Activated T-cell treated with anti-CD3 and anti-CD28 coated beads, Interleukin-2, amount 50 U/mL, for 48 hours (primary cell): ENCODE data around the gene PODN.

Experiments
- DNase-seq, 2 experiments: peaks; one replicate each; pipeline ENCODE4 v3.0.0-alpha.2; 2020

The PODN gene

DNA sequence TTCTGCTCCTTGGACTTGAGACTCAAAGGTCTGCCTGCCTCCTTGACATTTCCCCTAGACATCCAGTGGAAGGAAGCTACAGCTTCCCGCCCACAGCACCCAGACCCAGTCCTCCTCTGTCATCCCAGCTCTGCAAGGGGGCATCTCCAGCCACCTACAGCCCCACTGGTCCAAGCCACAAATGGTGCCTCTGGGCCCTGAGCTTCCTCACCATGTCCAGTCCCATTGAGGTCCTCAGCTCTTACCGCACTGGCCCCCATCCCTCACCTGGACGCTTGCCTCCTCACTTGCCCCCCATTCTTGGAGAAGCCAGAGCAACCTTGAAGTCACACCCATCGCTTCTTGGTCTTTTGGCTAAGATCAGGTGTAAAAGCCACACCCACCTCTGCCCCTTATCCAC is 13.2 kb downstream of the PODN start:
- no peak for DNase-seq

DNA sequence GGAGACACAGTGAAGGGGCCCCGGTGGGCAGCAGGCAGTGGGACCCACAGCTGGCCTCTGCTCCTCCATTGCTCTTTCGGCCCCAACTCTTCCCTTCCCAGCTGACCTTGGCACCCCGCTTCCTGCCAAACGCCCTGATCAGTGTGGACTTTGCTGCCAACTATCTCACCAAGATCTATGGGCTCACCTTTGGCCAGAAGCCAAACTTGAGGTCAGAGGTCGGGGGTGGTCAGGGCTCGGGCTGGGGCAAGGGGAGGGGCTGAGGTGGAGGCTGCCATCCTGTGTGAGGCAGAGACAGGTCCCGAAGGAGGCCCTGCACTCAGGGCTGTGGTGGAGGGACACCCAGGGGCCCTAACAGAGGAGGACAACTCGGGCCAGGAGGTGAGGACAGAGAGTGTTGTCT is 13.7 kb downstream of the PODN start:
- no peak for DNase-seq

DNA sequence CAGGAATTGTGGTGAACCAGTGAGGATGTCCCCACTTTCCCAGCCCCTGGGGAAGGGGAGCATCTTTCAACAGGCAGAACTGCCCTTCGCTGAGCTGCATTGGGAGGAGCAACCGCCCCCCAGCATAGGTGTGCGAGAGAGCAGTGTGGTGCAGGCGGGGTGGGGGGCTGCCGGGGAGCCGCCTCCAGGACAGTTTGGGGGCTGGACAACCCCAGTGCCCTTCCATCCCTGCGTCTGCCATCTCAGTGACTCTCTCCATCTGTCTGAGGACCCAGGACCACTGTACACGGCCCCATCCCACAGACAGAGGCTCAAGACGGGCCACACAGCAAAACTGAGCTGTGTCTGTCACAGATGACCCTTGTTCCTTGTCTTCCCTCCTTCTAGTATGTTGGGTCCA is 14.2 kb downstream of the PODN start:
- DNase-seq = no peak

DNA sequence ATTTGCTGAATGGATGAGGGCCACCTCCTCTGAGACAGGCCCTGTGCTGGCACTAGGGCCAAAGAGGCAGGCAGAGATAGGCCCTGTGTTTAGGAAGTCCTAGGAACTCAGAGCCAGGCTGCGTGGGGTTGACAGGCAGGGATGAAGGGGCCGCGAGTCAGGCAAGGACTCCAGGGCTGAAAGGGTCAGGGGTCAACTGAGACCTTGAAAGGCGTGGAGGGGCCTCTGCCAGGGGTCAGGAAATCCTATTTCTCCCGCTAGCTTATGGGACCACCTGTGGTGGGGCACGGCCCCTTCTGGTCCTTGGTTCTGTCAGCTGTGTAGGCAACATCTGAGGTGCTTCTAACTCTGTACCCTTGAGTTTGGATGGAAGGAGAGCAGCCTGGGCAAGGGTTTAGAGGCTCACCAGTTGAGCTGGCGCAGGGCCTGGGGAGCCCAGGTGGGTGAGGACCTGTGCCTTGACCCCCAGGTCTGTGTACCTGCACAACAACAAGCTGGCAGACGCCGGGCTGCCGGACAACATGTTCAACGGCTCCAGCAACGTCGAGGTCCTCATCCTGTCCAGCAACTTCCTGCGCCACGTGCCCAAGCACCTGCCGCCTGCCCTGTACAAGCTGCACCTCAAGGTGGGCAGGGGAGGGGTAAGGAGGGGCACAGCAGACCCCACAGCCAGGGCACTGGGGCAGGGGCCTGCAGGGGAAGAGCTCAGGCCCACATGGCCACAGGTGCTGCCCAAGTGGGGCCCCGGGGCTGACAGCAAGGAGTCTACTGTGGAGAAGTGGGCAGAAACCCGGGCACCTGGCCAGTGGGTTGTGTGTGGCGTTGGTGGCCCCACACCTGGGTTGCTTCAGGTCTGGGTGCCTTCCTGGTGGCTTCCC is 14.9 kb downstream of the PODN start:
- DNase-seq = no peak

DNA sequence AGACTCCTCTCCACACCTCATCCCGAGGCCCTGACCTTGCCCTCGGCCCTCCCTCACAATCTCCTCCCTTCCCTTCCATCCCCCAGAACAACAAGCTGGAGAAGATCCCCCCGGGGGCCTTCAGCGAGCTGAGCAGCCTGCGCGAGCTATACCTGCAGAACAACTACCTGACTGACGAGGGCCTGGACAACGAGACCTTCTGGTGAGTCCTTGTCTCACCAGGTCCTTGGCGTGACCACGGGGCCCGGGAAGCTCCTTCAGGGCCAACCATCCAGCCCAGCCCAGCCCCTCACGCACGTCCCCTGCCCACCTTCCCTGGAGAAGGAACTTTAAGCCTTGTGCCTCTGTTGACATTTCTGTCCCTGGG is 15.6 kb downstream of the PODN start:
- no peak for DNase-seq

DNA sequence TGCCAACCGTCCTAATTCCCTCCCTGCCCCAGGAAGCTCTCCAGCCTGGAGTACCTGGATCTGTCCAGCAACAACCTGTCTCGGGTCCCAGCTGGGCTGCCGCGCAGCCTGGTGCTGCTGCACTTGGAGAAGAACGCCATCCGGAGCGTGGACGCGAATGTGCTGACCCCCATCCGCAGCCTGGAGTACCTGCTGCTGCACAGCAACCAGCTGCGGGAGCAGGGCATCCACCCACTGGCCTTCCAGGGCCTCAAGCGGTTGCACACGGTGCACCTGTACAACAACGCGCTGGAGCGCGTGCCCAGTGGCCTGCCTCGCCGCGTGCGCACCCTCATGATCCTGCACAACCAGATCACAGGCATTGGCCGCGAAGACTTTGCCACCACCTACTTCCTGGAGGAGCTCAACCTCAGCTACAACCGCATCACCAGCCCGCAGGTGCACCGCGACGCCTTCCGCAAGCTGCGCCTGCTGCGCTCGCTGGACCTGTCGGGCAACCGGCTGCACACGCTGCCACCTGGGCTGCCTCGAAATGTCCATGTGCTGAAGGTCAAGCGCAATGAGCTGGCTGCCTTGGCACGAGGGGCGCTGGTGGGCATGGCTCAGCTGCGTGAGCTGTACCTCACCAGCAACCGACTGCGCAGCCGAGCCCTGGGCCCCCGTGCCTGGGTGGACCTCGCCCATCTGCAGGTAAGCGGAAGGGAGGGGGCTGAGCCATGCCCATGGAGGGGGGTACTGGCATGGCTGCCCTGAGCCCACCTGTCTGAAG is 16.5 kb downstream of the PODN start:
- DNase-seq = no peak

DNA sequence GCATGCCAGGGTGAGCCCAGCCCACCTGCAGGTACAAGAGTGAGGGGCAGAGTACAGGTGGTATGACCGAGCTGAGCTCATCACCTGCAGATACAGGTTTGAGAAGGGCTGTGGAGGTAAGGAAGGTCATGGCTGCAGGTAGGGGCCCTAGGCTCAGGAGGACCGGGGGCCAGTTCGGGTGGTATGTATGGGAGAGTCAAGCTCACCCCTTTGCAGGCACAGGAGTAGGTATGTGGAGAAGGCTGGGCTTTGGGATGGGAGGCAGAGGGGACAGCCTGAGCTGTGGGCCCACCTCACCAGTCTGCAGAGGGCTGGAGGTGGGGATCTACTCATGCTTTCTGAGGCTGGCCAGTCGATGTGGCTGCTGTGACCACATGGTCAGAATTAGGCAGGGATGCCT is 17.2 kb downstream of the PODN start:
- no peak for DNase-seq

DNA sequence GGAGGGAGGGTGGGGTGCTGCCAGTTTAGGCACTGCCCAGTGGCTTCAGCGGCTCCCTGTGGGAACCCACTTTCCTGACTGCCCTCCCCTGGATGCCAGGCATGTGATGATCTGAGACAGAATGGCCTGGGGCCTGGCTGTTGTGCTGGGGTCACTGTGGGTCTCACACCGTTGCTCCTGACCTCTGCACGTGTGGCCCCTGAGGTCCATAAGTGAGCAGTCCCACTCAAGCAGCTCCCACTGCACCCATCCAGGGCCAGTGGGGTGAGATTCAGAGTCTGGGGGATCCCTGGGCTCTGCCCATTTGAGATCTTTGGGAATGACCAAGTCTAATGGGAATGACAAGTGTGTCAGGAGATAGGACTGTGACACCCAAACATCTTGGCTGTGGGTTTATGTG is 18.0 kb downstream of the PODN start:
- no peak for DNase-seq

DNA sequence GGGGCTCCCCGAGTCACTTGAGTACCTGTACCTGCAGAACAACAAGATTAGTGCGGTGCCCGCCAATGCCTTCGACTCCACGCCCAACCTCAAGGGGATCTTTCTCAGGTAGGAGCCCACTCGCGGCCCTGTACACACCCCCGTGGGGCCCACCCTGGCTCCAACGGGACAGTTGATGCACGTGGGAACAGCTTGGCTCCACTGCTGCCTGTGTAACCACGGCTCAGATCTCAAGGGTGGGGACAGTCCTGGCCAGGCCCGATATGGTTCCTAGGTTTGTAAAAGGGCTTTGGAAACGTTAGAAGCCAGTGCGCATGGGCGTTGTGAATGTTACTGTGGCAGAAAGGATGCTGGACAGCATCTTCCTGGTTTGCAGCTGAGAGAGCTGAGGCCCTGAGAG is 18.8 kb downstream of the PODN start:
- no peak for DNase-seq

DNA sequence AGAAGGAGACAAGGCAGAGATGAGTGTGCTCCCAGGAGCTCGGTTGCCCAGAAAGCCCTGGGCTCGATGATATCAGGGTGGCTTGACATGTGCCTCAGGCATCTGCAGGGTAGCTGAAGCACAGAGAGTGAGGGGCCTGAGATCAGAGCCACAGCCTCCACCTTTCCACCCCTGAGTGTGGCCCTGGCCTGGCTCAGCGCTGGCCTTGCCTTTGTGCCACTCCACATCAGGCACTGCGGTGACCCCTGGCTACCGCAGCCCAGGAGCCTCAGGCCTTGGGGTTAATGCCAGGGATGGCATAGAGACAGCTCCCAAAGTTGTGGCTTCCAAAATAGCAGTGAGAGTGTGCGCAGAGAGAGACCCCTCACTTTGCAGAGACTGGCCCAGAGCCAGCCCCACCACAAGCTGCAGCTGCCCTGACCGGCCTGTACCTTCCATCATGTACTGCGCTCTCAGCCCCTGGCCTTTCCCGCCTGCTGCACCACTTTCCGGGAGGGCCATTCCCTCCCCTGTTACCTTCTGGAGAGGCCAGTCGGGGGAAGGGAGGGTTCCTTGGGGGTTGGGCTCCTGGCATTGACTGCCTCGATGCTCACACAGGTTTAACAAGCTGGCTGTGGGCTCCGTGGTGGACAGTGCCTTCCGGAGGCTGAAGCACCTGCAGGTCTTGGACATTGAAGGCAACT is 19.5 kb downstream of the PODN start:
- DNase-seq = no peak

DNA sequence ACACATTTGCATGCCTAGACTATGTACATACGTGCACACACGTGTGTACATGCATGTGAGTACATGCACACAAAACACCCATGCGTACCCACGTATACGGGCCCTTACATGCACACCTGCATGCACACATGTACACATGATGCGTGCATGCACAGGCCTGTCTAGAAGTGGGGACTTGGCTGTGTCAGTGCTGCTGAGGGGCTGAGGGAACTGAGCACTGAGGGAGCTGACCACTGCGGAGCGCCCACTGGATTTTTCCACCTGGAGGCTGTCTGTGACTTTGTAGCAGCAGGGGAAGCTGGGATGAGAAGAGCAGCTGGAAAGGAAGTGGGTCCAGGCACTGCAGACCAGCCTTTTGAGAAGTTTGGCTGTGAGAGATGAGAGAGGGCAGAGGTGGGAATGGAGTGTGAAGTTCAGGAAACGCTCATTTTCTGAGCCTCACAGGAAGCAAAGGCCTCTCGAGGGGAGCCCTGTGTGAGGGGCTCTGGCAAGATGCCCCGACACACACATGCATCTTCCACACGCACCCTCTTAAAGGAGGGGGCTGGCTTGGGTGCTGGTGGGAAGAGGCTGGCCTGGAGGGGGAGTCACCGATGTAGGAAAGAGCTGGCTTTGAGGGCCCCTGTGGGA is 20.9 kb downstream of the PODN start:
- DNase-seq = no peak

DNA sequence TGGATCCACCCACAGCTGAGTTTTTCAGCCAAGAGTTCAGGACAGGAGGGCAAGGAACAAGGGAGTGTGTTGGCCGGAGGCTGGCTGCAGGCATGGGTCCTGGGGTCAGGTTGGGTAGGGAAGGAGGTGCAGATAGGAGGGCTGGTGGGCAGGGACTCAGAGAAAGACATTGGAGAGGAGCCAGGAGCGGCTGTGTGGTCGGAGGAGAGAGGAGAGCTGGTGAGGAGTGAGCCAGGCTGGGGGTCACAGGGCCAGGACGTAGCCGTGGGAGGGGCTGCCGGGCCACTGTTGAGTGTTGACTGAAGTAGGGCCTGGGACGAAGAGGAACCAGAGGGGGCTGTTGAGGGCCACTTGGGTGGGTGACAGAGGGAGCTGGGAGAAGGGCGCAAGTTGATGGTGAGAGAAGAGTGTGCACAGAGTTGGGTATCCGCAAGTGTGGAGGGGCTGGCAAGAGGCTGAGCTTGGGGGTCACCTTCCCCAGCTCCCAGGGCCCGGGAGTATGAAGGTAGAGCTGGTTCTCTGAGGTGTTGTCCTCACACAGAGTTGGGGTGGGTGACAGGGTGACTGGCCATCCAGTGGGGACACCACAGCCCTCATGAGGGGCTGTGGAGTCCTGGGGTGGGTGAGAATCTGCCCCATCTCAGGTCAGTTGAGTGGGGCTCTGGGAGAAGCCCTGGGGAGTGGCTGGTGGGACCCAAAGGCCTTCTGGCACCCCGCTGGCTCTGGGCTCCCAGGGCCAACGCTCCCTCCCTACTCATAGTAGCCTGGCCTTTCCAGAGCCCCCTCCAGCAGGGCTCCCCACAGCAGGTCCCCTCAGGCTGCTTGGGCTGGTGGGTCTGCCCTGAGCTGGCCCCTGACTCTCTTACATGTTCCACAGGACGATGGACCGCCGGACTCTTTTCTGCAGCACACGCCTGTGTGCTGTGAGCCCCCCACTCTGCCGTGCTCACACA is 21.9 kb downstream of the PODN start:
- no peak for DNase-seq

DNA sequence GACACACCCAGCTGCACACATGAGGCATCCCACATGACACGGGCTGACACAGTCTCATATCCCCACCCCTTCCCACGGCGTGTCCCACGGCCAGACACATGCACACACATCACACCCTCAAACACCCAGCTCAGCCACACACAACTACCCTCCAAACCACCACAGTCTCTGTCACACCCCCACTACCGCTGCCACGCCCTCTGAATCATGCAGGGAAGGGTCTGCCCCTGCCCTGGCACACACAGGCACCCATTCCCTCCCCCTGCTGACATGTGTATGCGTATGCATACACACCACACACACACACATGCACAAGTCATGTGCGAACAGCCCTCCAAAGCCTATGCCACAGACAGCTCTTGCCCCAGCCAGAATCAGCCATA is 22.6 kb downstream of the PODN start:
- no peak for DNase-seq

DNA sequence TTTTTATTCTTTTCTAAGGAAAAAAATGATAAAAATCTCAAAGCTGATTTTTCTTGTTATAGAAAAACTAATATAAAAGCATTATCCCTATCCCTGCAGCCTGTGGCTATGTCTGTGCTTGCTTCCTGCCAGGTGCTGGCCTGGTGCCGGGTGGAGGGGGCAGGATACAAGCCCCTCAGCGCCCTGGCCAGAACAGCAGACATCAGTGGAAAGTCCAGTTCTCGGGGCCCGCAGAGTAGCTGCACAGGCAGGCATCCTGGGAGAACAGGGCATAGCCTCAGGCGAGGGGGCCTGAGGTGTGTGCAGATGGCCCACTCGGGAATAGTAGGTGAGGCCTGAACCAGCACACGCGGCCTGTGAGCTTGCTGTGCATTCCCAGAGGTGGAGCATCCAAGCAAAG is 23.4 kb downstream of the PODN start:
- no peak for DNase-seq

DNA sequence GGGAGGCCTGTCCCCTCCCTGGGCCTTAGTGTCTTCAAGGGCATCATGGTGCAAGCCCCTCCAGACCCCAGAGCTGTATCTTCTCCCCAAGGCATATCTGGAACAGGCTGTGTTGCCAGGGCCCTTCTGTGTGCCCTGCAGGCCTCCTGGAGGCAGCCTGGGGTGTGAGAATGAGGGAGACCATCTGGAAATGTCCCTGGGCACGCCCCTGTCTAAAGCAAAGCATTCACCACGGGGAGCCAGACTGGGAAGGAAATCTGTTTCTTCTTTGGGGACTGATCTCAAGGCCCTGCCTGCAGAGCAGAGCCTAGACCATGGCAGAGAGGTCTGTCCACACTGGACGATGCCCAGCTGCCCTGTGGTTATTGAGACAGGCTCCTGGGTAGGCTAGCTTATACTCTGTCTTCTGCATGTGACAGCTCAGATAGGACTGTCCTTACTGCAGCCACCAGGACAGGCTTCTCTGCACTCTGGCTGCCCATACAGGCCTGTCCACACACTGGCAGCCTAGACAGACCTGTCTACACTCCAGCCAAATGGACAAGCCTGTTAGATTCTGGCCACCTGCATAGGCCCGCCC is 24.6 kb downstream of the PODN start:
- no peak for DNase-seq

DNA sequence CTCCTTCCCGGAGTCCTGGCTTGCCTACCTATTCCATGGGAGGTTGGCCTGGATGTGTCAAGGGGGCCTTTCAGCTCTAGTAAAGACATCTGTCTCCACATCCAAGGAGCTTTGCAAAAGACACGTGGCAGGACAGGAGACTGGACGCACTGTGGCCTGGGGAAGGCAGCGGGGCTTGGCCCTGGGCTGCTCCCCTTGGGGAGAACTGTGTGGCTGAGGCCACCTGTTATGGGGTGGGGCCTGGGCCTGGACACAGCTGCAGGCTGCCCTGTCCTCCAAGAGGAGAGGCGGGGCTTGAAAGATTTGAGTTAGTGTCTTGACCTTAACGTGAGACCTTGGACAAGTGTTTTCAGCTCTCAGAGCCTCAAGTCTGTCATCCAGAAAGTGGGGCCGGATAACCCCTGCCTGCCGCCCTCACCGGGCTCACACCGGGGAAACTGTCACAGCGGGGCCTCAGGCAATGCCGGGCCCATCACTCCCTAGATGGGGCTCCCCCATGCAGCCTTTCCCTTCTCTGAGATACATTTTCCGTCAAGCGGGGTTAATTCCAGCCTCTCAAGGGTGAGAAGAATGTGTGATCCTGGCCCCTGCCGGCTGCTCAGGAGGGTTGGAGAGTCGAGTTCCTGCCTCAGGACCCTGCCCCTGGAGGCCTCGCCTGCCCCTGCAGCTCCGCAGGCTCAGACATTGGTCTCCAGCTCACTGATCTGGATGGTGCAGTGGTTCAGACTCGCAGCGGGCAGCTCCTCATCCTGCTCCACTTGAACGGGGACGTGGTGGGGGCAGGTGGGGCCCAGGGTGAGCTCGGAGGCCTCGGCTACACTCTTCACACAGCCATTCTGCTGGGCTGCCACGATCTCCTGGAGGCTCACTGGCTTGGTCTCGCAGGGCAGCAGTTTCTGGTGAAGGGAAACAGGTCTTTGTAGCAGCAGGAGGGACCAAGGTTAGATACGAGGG is 25.6 kb downstream of the PODN start:
- DNase-seq = no peak

DNA sequence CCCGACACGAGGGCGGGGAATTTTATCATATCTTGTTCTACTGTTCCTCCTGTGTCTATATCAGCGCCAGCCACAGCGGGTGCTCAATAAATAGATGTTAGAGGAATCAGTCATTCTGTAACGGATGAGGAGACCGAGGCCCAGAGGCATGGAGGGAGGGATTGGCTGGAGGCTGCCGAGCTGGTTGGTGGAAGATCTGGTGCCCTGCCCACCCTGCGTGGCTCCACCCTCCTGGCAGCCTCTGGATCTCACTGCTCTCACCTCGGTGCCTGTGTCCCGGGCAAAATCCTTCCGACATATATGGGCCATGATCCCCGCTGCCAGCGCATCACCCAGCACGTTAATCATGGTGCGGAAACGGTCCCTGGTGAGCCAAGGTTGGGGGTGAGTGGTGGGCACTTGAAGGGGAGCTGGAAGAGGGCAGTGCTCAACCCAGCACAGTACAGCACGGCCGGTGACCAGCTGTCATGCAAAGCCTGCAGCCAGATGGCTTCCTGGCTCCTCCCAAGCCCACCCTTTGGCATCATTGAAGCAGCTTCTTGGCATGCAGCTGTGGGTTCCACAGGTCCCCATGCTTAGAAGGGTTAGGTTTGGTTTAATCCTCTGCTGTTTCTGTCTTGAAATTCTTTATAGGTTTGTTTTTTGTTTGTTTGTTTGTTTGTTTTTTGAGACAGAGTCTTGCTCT is 26.7 kb downstream of the PODN start:
- DNase-seq = no peak

DNA sequence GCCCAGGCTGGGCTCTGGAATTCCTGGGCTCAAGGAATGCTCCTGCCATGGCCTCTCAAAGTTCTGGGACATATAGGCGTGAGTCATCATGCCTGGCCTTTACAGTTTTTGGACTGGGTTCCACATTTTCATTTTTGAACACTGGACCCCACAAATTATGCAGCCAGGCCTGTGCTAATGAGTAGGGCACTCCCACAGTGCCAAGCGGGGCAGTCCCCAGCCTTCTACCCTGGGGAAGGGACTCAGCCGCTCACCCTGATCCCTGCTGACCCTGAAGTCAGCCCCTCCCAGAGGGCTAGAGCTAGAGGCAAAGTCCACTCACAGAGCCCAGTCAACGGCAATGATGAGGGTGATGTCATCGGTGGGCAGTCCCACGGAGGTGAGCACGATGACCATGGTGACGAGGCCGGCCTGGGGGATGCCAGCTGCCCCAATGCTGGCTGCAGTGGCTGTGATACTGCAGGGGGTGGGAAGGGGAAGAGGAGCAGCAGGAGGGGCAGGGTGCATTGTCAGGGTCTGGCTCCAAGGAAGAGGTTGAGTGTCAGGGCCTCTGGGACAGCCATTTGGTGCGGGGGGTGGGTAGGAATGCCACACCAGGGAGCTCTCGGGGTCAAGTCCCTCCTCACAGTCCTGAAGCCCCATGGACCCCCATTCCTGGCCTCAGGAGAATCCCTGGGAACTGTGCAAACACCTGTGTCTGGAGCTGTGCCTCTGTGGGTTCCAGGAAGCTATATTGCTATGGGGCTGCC is 27.6 kb downstream of the PODN start:
- no peak for DNase-seq
